ENCODE measurements around the gene GGTLC1.
"Not testable (repeated sequence)": the region's sequence is repeated elsewhere in the genome, so short reads cannot be mapped to it uniquely, and the experiment has no call there.

Gene GGTLC1

DNA sequence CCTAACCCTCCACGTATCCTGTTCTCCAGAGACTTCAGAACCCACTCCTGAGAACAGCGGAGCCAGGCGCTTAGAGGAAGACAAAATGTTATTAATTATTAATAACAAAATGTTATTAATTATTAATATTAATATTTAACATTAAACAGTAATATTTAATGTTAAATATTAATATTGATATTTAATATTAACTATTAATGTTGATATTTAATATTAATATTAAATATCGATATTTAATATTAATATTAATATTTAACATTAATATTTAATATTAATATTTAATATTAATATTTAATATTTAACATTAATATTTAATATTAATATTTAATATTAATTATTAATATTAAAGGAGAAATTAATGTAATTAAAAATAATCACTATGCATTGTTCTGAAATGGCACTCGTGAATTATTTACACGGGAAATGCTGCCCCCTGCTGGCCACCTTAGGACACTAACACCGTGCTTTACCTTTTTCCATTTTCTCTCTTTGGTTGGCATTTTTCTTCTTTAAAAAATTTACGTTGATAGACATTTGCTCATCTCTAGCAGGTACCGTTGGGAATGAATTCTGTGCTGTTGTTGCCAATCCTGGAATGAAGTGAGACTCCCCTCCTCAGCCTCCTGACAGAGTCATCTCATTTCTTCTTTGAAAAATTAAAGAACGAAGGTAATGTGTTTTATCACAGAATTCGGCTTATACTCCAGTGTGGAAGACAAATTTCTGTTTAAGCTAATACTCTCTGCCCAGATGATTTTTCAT, 7.5 kb upstream of the GGTLC1 start:
- intact Hi-C loops (cut with DNase I) = loop anchor here (5.0 kb wide), 1 partner anchor 59 kb away; no protein-coding TSS in a partner anchor
- DNase-seq = peak in 7 of 10 donors; percentile 43 to 92 (median 67)

DNA sequence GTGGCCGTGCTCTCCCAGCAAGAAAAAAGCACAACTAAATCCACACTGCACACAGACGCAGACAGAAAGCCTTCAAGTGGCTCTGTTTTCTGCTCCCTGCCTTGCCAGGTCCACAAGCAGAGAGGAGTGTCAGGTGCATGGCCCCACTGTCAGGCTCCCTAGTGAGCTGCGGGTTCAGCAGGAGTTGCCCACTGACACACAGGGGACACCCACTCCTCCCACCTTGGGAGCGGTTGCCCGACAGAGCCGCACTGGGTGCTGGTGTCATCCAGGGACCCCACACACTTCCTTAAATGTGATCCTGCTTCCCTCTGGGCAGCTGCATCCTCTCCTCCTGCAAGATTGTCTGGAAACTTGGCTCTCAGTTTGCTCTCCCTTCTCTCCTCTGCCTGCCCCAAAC, 6.7 kb upstream of the GGTLC1 start:
- not testable (repeated sequence) for DNase-seq
- intact Hi-C loops (cut with DNase I) = loop anchor here (5.0 kb wide), 1 partner anchor 58 kb away; no protein-coding TSS in a partner anchor

DNA sequence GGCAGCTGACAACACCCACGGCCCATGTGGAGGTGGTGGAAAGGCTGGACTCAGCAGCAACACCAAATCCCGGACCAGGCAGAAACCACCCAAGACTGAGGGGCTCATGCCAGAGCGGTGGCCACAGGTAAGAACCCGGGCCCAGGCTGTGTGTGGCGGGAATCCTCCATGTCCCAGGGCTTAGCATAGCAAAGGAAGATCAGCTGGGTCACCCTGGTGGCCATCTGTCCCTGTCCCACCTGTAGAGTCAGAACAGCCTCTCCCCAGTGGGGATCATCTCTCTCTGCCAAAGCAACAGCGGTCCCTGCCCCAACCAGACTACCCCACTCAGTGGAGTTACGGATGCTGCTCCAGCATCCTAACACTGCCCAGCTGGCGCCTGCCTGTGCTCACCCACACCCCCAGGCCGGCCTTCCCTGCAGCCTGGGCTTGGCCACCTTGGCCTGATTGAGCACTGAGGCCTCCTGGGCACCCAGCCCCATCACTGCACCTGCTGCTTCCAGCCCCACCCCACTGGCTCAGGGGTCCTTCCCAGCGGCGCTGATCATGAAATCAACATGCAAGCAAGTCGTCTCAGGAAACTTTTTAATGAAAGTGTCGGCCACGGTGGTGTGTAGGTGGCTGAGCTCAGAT, 5.5 kb upstream of the GGTLC1 start:
- DNase-seq = peak in 1 of 10 donors; percentile 75
- intact Hi-C loops (cut with DNase I) = not testable (repeated sequence)

DNA sequence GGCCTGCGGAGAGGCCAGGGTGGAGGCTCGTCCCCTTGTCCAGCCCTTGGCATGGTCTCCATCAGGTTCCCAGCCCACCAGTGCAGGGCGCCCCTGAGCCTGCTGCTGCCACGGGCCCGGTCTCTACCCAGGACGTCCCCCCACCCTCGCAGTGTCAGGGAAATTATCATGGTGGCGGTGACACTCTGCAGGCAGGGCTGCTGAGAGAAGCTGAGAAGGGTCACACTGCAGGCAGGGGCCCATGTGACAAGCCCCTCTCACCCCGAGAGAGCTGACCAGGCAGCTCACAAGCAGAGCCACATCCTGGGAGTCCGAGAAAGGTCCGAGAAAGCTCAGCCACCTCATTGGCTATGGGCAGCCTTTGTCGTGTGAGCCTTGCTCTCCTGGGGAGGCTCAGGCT, 4.9 kb upstream of the GGTLC1 start:
- DNase-seq; intact Hi-C loops (cut with DNase I): not testable (repeated sequence)

DNA sequence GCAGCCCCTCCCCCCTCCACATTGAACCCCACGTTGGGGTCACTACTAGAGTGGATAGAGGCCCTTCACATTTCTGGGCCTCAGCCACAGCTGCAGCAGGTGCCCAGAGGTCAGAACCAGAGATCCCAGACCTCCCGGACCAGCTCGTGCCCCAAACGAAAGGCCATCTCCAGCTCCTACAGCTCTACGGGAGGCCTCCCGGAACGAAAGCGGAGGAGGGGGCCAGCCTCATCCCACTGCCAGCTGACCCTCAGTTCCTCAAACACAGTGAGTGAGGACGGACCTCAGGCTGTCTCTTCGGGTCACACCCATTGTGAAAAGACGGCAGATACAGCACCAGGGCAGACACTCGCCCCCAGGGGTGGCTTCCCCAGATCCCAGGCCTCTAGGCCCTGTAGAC, 1.7 kb upstream of the GGTLC1 start:
- intact Hi-C loops (cut with DNase I); DNase-seq: not testable (repeated sequence)

DNA sequence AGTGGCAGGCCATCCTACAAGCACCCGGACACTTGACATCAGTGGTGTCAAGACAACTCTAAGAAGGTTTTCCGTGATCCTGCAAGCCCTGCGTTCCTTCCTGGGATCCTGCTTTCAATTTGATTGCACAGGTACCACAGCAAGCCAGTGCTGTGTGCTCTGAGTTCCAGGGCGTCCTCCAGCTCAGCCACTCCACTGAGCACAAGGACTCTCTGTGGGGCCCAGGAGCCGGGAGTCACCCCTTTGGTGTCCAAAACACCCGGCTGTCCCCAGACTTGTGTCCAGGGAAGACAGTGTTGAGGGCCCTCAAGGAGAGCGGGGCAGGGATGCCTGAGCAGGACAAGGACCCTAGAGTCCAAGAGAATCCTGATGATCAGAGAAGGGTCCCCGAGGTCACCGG, 387 bp upstream of the GGTLC1 start:
- DNase-seq; intact Hi-C loops (cut with DNase I): not testable (repeated sequence)

DNA sequence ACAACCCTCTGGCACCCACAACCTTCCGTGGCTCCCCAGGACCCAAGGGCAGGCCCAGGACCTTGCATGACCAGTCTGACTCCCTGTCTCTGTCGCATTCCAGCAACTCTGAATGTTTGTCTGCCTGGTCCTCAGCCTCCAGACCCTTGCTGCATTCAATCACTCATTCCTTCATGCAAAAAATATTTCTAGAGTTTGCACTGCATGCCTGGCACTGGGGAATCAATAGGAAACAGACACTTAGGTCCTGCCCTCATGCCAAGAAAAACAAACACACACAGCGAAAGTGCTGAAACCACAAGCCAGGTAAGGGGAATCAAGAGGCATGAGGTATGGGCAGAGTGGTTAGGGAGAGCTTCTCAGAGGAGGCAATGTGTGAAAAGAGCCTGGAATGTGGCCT, 1.9 kb downstream of the GGTLC1 start:
- intact Hi-C loops (cut with DNase I); DNase-seq: not testable (repeated sequence)

DNA sequence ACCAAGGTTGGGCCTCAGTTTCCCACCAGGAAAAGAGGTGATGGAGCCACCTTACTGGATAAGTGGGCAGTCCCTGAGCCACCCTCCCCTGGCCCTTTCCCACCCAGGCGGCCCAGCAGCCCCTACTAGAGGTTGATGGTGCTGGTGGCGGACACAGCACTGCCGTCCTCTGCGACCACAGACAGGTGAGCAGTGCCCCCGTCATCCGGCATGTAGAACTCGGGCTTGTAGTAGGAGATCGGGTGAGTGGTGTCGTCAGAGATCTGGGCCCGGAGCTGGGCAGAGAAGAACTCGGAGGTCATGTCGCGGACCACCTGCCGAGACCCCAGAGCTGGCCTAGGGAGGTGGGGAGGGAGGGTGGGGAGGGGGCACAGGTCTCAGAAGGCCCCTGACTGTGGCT, 2.3 kb downstream of the GGTLC1 start:
- intact Hi-C loops (cut with DNase I) = not testable (repeated sequence)
- peak in 1 of 10 donors; percentile 46 for DNase-seq

DNA sequence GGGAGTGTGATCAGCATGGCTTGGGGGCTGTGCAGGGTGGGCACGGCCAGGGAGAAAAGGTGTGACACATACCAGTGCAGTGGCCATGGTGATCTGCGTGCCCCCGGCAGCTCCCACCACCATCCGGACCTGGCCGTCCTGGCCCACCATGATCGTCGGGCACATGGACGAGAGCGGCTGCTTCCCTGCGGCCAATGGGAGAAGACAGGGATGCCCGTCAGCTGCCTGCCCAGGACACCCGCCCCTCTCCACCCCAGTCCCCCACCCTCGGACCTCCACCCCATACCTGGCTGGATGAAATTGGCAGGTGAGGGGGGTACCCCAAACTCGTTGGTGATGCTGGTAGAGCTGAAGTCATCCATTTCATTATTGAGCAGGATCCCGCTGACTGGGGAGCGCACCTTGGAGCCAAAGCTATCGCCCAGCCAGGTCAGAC, 2.8 kb downstream of the GGTLC1 start:
- peak in 1 of 10 donors; percentile 59 for DNase-seq
- intact Hi-C loops (cut with DNase I) = not testable (repeated sequence)

DNA sequence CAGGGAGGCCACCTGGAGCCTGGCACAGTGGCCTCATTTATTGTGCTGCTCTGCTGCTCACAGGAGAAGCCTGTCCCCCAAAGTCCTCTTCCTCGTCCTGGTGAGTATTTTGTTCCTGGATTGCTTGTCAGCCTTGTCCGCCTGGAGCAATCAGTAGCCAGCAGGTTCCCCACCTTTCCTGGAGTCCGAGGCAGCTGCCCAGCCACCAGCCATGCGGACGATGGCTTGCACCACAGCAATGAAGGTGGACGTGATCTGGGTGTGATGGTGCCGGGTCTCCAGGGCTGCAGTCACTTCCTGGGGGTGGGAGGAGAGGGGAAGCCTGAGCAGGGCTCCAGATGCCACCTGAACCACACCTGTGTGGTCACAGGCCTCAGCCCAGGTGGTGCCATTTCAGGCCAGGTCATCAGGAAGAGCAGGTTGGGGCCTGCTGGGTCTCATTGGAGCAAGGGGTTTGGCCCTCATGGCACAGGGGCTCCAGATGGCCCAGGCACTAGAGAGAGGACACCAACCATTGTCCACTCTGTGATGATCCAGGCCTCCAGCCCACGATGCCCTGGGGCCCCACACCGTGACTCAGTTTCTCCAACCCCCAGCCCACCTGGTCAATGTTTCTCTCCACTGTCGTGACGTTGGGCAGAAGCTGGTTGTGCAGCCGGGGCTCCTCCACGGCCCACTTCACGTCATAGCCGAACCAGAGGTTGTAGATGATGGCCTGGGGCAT, 3.4 kb downstream of the GGTLC1 start:
- peak in 1 of 10 donors; percentile 56 for DNase-seq
- intact Hi-C loops (cut with DNase I) = not testable (repeated sequence)

DNA sequence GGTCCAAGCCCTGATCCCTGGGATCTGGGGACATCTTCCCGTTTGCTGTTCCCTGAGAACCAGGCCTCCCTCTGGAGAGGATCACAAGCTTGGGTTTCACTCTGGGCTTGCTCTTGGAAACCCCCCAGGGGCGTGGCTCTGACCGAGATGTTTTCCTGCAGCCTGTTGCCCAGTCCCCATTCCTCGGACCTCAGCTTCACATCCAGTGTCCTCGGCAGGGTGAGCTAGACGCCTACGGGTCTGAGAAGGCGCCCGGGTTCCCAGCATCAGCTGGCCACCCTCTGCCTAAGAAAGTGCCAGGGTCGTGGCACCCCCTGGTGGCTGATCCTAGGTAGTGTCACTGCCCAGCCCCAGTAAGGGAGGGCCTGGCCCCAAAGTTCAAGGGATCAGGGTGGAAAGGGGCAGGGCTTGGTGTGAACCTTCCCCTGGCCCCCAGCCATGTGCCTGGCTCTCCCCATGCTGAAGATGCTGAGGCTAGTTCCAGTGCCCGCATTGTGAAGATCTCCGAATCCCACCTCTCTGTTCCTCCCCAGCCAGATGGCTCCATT, 4.0 kb downstream of the GGTLC1 start:
- DNase-seq = peak in 1 of 10 donors; percentile 48
- intact Hi-C loops (cut with DNase I) = loop anchor here (5.0 kb wide), 1 partner anchor 42 kb away; no protein-coding TSS in a partner anchor

DNA sequence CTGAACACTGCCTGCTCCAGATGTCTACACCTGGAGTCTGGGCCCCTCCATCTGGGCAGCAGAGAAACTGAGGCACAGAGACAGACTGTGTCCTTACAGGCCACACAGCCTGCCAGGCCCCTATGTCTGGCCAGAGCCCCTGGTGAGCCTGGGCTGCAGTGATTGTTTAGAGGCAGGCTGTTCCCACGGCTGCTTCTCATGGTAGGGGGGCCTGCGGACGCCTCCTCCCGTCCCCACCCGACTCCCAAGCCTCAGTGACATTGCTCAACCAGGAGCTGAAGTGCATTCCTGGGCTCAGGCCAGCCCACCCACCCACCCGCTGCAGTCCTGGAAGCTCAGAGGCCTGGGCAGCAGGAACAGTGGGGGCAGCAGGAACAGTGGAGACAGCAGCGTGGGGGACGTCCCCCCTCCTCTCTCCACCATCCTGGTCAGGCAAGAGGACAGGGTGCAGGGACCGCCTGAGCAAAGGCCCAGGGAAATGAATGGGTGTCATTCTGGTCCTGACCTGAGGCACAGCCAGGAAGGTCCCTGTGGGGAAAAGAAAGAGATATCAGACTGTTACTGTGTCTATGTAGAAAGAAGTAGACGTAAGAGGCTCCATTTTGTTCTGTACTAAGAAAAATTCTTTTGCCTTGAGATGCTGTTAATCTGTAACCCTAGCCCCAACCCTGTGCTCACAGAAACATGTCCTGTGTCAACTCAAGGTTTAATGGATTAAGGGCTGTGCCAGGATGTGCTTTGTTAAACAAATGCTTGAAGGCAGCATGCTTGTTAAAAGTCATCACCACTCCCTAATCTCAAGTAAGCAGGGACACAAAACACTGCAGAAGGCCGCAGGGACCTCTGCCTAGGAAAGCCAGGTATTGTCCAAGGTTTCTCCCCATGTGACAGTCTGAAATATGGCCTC, 6.2 kb downstream of the GGTLC1 start:
- DNase-seq = not testable (repeated sequence)

DNA sequence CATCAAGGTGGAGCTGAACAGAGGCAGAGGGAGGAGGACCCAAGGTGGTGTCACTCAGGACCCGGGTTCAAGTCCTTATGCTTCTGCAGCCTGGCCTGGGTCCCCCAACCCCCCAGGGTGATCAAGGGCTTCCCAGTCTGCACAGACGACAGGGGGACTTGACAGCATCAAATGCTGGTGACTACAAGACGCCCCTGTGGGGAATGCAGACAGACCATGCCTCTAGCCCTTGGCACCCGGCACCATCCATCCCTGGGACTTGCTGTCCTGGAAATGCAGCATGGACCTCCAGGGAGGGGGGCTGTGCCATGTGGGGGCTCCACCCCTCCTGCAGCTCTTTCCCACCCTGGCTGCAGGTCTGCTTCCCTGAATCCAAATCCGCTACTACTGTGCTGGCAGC, 7.1 kb downstream of the GGTLC1 start:
- intact Hi-C loops (cut with DNase I) = loop anchor here (5.0 kb wide), 1 partner anchor 39 kb away; no protein-coding TSS in a partner anchor
- peak in 1 of 10 donors; percentile 51 for DNase-seq

More for the DNA sequence above, 6.2 kb downstream of the GGTLC1 start:
- intact Hi-C loops (cut with DNase I) = loop anchor here (5.0 kb wide), 1 partner anchor 40 kb away; no protein-coding TSS in a partner anchor

DNA sequence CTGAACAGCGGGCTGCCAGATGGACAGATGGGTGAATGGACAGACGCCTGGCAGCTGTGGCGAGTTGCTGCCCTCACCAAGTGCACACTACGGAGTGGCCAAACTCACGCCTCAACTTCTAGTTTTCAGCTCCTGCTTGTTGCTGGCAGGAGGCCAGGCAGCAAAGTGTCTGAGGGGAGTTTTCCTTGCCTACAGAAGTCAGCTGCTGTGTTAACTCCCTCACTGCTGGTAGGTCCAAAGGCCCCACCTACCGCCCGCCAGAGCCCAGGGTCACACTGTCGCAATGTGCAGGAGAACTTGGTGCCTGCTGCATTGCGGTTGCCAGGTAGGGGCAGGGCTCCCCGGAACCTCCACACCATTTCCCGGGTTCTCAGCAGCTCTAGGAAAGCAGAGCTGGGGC, 7.6 kb downstream of the GGTLC1 start:
- peak in 1 of 10 donors; percentile 72 for DNase-seq
- intact Hi-C loops (cut with DNase I) = loop anchor here (5.0 kb wide), 1 partner anchor 39 kb away; no protein-coding TSS in a partner anchor

DNA sequence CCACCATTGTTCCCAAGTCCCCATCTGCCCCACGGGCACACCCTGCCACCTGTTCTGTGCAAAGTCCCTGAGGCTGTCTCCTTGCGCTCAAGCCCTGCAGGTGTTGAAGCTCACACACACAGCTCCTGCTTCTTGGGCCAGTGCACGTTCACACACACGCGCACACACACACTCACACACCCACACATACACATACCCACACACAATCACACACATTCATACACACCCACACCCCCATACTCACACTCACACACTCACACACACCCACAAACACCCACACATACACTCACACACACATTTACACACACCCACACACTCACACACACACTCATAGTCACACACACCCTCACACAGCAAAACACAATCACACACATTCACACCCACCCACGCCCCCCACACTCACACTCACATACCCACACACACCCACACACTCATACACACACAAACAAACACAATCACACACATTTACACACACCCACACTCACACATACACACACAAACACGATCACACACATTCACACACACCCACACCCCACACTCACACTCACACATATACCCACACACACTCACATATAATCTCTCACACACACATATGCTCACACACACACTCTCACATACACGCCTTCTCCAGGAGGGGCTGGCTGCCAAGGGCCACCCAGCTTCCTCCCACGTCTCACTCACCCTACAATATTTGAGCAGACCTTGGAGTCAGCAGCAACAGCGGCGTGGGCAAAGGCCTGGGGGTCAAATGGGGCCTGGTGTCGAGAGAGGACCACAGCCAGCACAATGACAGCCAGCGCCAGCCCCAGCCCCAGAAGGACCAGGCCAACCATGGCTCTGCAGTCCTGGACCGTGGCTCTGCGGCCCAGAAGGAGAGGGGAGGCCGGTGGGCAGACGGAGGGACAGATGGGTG, 8.4 kb downstream of the GGTLC1 start:
- intact Hi-C loops (cut with DNase I) = loop anchor here (5.0 kb wide), 1 partner anchor 38 kb away; no protein-coding TSS in a partner anchor
- DNase-seq = peak in 1 of 10 donors; percentile 56

DNA sequence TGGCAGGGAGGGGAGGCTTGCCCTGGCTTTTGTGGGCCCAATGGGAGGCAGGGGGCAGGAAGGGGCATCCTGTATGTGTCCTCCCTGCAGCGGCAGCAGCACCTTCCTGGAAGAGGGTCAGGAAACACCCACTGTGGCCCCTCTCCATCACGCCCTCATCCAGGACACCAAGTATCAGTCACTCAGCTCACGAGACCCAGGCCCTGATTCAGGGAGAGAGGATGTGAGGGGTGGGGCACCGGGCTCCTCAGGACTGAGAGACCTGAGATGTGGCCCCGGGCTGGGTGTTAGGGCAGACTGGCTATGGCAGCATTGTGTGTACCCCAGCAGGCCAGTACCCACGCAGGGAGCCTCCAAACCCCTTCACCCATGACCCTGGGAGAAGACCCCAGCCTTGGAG, 9.2 kb downstream of the GGTLC1 start:
- intact Hi-C loops (cut with DNase I); DNase-seq: not testable (repeated sequence)

DNA sequence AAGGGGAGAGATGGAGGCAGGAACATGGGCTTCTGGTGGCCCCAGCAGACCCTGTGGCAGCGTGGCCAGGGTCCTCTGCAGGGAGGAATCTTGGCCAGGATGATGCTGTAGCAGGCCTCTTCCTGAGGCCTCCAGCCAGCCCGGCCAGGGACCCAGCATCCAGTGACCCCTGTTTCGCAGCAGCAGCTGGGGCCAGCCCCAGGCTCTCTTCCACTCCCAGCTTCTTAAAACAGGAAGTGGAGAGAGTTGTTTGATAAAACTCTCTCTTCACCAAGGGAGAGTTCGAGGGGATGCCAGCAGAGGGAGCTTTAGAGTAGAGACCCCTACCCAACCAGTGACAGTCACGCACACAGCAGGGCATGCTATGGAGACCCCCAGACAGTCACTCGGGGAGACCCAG, 10.1 kb downstream of the GGTLC1 start:
- DNase-seq = peak in 1 of 10 donors; percentile 55
- intact Hi-C loops (cut with DNase I) = not testable (repeated sequence)

DNA sequence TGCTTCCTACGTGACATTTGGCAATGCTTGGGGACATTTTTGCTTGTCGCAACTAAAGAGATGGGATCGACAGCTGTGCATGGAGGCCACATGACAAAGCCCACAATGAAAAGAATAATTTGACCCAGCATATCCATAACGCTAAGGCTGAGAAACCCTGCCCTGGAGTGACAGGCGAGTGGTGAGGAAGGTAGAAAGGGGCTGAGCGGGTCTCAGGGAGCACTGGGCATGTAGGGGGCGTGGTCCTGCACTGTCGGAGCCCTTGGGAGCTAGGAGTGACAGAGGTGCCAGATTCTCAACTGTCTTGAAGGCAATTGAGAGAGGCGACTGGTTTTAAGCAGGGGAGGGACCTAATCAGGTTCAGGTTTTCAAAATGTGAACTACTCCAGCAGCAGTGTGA, 13.6 kb downstream of the GGTLC1 start:
- intact Hi-C loops (cut with DNase I) = no loop called here
- DNase-seq = no peak

Data from posterior cingulate gyrus (tissue), 11 donors.